Keratinocyte (primary cell): Measurements from ENCODE around the gene TWF2. TPM values are rescaled to one million over a fixed set of nuclear protein-coding genes. Genes with fewer than 3 reads are reported as not detected.

Experiments used
- DNase-seq: peaks from one replicate; pipeline ENCODE4 v3.0.0-alpha.2; 2011; ENCODE audit warnings: low read depth, missing footprints, low spot score
- FAIRE-seq: peaks from 2 replicates; lab custom pipeline; 2011; peaks lifted over from hg19 to GRCh38; lab: Jason Lieb, UNC
- H2AFZ ChIP-seq: 2 replicates; pipeline ENCODE4 v1.6.0; 2012; ENCODE audit warnings: low read length, control low read depth, inconsistent platforms; ENCODE audit not compliant: control insufficient read depth
- H3K27ac ChIP-seq: 2 replicates; pipeline ENCODE4 v1.5.1; 2011; ENCODE audit warnings: low read length; ENCODE audit not compliant: control insufficient read depth, insufficient read depth
- H3K27me3 ChIP-seq: 3 replicates; pipeline ENCODE4 v1.6.0; 2011; ENCODE audit warnings: low read length; ENCODE audit not compliant: control insufficient read depth, insufficient read depth; ENCODE audit errors: extremely low read depth
- H3K36me3 ChIP-seq, 2 experiments: 2 replicates in 1 of 2; 3 replicates in 1 of 2; pipeline ENCODE4 v1.5.1; 2011; ENCODE audit warnings: low read length in 2 of 2, mild to moderate bottlenecking in 1 of 2; ENCODE audit not compliant: control insufficient read depth in 2 of 2, insufficient read depth in 2 of 2; ENCODE audit errors: extremely low read depth in 1 of 2
- H3K4me1 ChIP-seq: 3 replicates; pipeline ENCODE4 v1.5.1; 2011; ENCODE audit warnings: low read length; ENCODE audit not compliant: control insufficient read depth, insufficient read depth; ENCODE audit errors: extremely low read depth
- H3K4me2 ChIP-seq: 3 replicates; pipeline ENCODE4 v1.6.0; 2011; ENCODE audit warnings: low read depth, low read length; ENCODE audit not compliant: control insufficient read depth, insufficient read depth; ENCODE audit errors: extremely low read depth
- H3K4me3 ChIP-seq, 3 experiments: fragments of 200-600 bp in 1 of 3; sonication (generic) in 1 of 3; 2 replicates in 2 of 3; 3 replicates in 1 of 3; pipeline ENCODE4 v1.5.1; 2011 to 2016; ENCODE audit warnings: low read length in 3 of 3, mild to moderate bottlenecking in 3 of 3, control low read depth in 2 of 3, inconsistent platforms in 1 of 3, low read depth in 1 of 3, mixed read lengths in 1 of 3, mixed run types in 1 of 3, moderate library complexity in 1 of 3; ENCODE audit not compliant: control insufficient read depth in 2 of 3, insufficient read depth in 2 of 3; ENCODE audit errors: extremely low read depth in 1 of 3
- H3K79me2 ChIP-seq: 2 replicates; pipeline ENCODE4 v1.6.0; 2012; ENCODE audit warnings: low read length; ENCODE audit not compliant: control insufficient read depth, insufficient read depth
- H3K9ac ChIP-seq: 3 replicates; pipeline ENCODE4 v1.6.0; 2011; ENCODE audit warnings: low read length; ENCODE audit not compliant: control insufficient read depth, insufficient read depth; ENCODE audit errors: extremely low read depth
- H3K9me1 ChIP-seq: 3 replicates; pipeline ENCODE4 v1.6.0; 2011; ENCODE audit warnings: low read length; ENCODE audit not compliant: control insufficient read depth, insufficient read depth; ENCODE audit errors: extremely low read depth
- H3K9me3 ChIP-seq: 2 replicates; pipeline ENCODE4 v1.5.1; 2012; ENCODE audit warnings: low read depth, low read length; ENCODE audit not compliant: control insufficient read depth
- H4K20me1 ChIP-seq: 3 replicates; pipeline ENCODE4 v1.6.0; 2011; ENCODE audit warnings: low read length; ENCODE audit not compliant: control insufficient read depth, insufficient read depth; ENCODE audit errors: extremely low read depth
- EZH2 ChIP-seq: IDR thresholded peaks from one replicate; pipeline ENCODE4 v1.6.1; 2012; ENCODE audit warnings: inconsistent platforms, mild to moderate bottlenecking, low read length, moderate library complexity
- dilution Hi-C: fragments of 300-500 bp; cut with MboI; formaldehyde crosslinking; loops from one replicate; pipeline ENCODE4 v1.7.0; 2020; ENCODE audit warnings: low sequenced_read_pairs; ENCODE audit not compliant: extremely low pct_ligation_motif_present
- polyA plus RNA-seq, 5 experiments: library from polyadenylated mRNA; depleted of rRNA in 3 of 5; stranded (reverse) in 3 of 5; stranded (forward) in 1 of 5; unstranded in 1 of 5; fragments of >200 nt; gene quantifications; 1 replicate in 1 of 5; 2 replicates in 3 of 5; 3 replicates in 1 of 5; pipeline versions ENCODE4 v1.2.1 to v1.2.3, GENCODE V29; 2011 to 2012; ENCODE audit warnings: missing spikeins in 2 of 5, low read depth in 1 of 5, low replicate concordance in 1 of 5
- TF ChIP-seq, protein P1 (sequence below), 3 experiments: IDR thresholded peaks in 1 of 3; conservative IDR thresholded peaks in 1 of 3; optimal IDR thresholded peaks in 1 of 3; 2 replicates in 2 of 3; 3 replicates in 1 of 3; pipeline versions ENCODE3 to v1.5.1; 2011; ENCODE audit warnings: low read length in 3 of 3, mild to moderate bottlenecking in 3 of 3, moderate library complexity in 2 of 3, control low read depth in 1 of 3, inconsistent platforms in 1 of 3; ENCODE audit not compliant: insufficient read depth in 2 of 3; ENCODE audit errors: extremely low read depth in 1 of 3

TWF2 gene
- polyA plus RNA-seq, 1 donor (not counting 4 experiments of a cell fraction or from before 2014, with no cell fraction given), result 70.4 TPM

DNA sequence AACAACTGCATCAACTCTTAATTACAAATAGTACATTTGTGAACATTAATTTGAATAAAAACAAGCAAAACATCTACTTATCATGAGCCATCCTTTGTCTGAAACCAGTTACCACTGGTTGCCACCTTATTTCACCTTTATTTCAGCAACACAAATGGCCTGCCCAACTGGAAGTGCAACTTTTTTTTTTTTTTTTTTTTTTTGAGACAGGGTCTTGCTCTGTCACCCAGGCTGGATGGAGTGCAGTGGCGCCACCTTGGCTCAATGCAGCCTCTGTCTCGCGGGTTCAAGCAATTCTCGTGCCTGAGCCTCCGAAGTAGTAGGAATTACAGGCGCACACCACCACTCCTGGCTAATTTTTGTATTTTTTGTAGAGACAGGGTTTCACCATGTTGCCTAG lies 26.4 kb upstream of the TWF2 start:
- no peak overlapping the region for H3K4me2 ChIP-seq
- DNase-seq, result no peak
- peaks cover 7% of the 10 kb centered on the region for H3K4me1 ChIP-seq
- peaks cover 22 to 46% of the 10 kb centered on the region in 2 experiments for H3K36me3 ChIP-seq
- TF ChIP-seq, protein P1, sequence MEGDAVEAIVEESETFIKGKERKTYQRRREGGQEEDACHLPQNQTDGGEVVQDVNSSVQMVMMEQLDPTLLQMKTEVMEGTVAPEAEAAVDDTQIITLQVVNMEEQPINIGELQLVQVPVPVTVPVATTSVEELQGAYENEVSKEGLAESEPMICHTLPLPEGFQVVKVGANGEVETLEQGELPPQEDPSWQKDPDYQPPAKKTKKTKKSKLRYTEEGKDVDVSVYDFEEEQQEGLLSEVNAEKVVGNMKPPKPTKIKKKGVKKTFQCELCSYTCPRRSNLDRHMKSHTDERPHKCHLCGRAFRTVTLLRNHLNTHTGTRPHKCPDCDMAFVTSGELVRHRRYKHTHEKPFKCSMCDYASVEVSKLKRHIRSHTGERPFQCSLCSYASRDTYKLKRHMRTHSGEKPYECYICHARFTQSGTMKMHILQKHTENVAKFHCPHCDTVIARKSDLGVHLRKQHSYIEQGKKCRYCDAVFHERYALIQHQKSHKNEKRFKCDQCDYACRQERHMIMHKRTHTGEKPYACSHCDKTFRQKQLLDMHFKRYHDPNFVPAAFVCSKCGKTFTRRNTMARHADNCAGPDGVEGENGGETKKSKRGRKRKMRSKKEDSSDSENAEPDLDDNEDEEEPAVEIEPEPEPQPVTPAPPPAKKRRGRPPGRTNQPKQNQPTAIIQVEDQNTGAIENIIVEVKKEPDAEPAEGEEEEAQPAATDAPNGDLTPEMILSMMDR (optimal IDR thresholded peaks at IDR 0.05 in 1 of 3, IDR thresholded peaks at IDR 0.05 in 1 of 3, conservative IDR thresholded peaks at IDR 0.05 in 1 of 3; ENCODE audit: extremely low read depth in 1 of 3, insufficient read depth in 2 of 3, low read length in 3 of 3), result no peak
- no peak for TF ChIP-seq EZH2
- dilution Hi-C loops, result no loop called here
- H3K9me3 ChIP-seq, result no peaks in the 10 kb centered on the region
- H3K27ac ChIP-seq, result no peak overlapping the region
- H3K27me3 ChIP-seq, result no peaks in the 10 kb centered on the region
- no peak overlapping the region for H3K9ac ChIP-seq
- H3K79me2 ChIP-seq, result peaks cover 74% of the 10 kb centered on the region
- H3K9me1 ChIP-seq, result no peaks in the 10 kb centered on the region
- no peak overlapping the region for H3K4me3 ChIP-seq
- H4K20me1 ChIP-seq, result peaks cover 5% of the 10 kb centered on the region
- H2AFZ ChIP-seq, result no peak overlapping the region
- FAIRE-seq, result no peak

- Histone ChIP-seq H3K4me2 (no peak overlapping the region), H3K9ac (no peak overlapping the region), H4K20me1 (peaks cover 7% of the 10 kb centered on the region), H3K4me3 (no peak overlapping the region), H3K27me3 (no peaks in the 10 kb centered on the region), H2AFZ (no peak overlapping the region), H3K9me1 (no peaks in the 10 kb centered on the region), H3K9me3 (no peaks in the 10 kb centered on the region), H3K4me1 (no peaks in the 10 kb centered on the region), H3K79me2 (peaks cover 56% of the 10 kb centered on the region), H3K36me3 (peaks cover 28 to 58% of the 10 kb centered on the region in 2 experiments), H3K27ac (no peak overlapping the region)
- TF ChIP-seq, protein P1 (optimal IDR thresholded peaks at IDR 0.05 in 1 of 3, IDR thresholded peaks at IDR 0.05 in 1 of 3, conservative IDR thresholded peaks at IDR 0.05 in 1 of 3; ENCODE audit: extremely low read depth in 1 of 3, insufficient read depth in 2 of 3, low read length in 3 of 3), result no peak
- TF ChIP-seq EZH2, result no peak
- no peak for FAIRE-seq
- dilution Hi-C loops, result no loop called here
- DNase-seq, result no peak
Measured at GRCh38 chr3:52262447-52262846, 23.5 kb upstream of the TWF2 start.
